Measurements from ENCODE around the gene SIGLEC5.
"Not testable (repeated sequence)": the region's sequence is repeated elsewhere in the genome, so short reads cannot be mapped to it uniquely, and the experiment has no call there.

DNA sequence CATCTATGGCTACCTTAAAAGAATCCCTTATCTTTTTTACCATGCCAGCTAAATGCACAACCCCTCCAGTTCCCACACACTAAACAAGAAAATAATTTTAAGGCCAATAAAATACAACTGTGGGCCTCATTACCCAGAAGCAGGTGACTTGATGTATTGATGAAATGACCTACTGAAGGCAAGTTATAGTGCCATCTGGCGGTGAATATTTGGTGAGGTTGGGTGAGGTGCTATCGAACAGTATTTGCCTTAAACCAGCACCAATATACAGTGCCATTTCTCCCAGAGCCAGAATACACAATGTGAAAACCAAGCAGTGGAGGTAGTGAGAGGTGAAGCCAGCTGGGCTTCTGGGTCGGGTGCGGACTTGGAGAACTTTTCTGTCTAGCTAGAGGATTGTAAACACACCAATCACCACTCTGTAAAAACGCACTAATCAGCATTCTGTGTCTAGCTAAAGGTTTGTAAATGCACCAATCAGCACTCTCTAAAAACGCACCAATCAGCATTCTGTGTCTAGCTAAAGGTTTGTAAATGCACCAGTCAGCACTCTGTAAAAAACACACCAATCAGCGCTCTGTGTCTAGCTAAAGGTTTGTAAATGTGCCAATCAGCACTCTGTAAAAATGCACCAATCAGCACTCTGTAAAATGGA, 45.8 kb upstream of the SIGLEC5 start:
- TF ChIP-seq EZH2 (IDR thresholded peaks at IDR 0.05); POLR2AphosphoS5 (IDR thresholded peaks at IDR 0.05; ENCODE audit: borderline replicate concordance, low read depth, low read length): not testable (repeated sequence)

Data from SK-N-MC (cell line).